ENCODE measurements around the gene CLIP1.
"Not testable (repeated sequence)": the region's sequence is repeated elsewhere in the genome, so short reads cannot be mapped to it uniquely, and the experiment has no call there.

The CLIP1 gene

GRCh38 chr12:122308811-122309210, 113.7 kb downstream of the CLIP1 start:
- no peak for DNase-seq

- DNase-seq: no peak
These were observed 116.1 kb downstream of the CLIP1 start for GRCh38 chr12:122306407-122306806.

GRCh38 chr12:122304924-122305323, 117.5 kb downstream of the CLIP1 start:
- DNase-seq: no peak

DNA sequence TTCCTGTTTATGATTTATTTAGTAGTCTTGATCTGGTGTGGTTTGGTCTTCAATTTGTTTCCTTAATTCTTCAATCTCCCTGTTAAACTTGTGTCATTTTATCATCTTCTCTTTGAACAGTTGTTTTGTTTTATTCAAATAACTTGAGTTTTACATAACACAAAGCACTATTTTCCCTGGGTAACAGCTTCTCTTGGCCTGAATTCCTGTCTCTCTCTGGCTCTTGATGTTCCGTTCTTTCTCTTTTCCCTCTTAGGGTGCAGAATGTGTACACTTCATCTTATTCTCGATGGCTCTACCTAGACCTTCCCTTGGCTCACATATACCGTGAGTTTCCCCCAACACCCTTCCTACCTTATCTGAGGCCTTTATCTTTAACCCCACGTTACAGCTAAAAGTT, 119.4 kb downstream of the CLIP1 start:
- no peak for DNase-seq

DNA sequence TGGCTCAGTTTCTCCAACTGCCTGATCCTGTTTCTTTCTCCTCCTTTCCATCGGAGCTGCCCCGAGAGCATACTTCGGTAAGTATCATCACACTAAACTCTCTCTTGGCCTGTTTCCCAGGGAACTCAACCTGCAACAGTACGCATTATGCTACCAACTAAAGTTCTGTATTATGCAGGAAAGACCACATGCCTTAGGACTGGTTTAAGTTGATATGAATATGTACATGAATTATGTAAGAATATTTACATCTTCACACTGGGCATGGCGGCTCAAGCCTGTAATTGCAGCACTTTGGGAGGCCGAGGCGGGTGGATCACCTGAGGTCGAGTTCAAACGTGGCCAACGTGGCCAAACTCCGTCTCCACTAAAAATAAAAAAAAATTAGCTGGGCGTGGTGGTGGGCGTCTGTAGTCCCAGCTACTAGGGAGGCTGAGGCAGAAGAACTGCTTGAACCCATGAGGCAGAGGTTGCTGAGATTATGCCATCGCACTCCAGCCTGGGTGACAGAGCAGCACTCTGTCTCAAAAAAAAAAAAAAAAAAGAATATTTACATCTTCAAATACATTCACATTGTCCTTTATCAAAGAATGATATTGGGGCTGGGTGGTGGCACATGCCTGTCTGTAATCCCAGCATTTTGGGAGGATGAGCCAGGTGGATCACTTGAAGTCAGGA, 124.3 kb downstream of the CLIP1 start:
- no peak for DNase-seq

- DNase-seq: no peak
These were observed 125.0 kb downstream of the CLIP1 start for GRCh38 chr12:122297494-122297893.

DNA sequence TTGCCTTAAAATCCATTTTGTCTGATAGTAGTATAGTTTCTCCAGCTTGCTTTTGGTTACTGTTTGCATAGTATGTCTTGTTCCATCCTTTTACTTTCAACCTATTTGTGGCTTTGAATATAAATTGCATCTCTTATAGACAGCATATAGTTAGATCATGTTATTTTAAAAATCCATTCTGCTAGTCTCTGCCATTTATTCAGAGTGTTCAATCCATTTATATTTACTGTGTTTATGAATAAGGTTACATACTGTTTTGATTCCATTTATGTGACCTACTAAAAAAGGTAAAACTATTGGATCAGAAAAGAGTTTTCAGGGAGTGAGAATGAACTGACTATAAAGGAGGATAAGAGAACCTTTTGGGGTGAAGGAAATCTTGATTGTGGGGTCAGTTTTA, 126.6 kb downstream of the CLIP1 start:
- DNase-seq: no peak

GRCh38 chr12:122293081-122293480, 129.4 kb downstream of the CLIP1 start:
- no peak for DNase-seq

- no peak for DNase-seq
These were observed 131.0 kb downstream of the CLIP1 start for GRCh38 chr12:122291431-122291830.

DNA sequence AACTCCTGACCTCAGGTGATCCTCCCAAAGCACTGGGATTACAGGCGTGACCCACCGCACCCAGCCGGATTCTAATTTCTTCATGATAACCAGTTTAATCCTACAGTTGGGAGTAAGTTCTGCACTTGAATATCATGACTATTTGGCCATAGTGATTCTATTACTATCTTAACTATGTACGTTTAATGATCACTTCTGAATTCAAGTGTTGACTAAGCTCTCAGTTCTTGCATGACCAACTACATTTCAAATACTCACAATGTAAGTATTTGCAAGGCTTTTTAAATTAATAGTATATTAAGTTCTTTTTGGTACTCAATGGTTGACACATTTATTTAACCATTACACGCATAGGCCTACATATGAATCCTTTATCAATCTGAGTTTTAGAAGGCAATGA, 138.8 kb downstream of the CLIP1 start:
- no peak for DNase-seq

- DNase-seq: no peak
These were observed 140.4 kb downstream of the CLIP1 start for GRCh38 chr12:122282061-122282460.

GRCh38 chr12:122276242-122276641, 146.2 kb downstream of the CLIP1 start:
- no peak for DNase-seq

GRCh38 chr12:122275459-122275858, 147.0 kb downstream of the CLIP1 start:
- DNase-seq: no peak

DNA sequence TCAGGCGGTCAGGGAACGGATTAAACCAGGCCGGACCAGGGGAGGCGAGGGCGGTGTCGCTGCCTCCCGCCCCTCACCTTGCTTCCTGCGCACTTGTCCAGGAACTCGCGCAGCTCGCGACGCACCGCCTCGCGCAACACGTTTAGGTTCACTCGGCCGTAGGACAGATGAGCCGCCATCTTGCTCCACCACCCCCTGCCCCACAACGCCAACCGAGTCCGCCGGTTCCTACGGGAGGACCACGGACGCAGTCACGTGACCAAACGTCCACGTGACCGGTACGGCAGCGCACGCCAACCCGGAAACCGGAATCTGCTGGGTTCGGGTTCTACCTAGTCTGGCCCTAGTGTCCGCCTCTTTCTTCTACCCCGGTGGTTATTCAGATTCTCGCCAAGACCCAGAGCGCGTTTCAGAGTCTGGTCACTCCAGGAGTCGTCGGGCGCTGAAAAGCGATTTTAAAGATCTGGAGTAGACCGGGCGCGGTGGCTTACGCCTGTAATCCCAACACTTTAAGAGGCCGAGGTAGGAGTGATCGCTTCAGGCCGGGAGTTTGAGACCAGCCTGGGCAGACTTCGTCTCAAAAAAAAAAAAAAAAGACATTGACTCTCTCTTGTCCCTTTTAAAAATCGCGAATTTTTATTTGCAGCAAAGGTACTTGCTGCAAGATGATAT, 156.1 kb downstream of the CLIP1 start, which contains the start of gene VPS33A:
Gene VPS33A (minus strand): TSS at position 265 of the 672 bp plus-strand sequence. CDS start 86 bp downstream, at position 179.
- peak; percentile 88 for DNase-seq

- no peak for DNase-seq
These were observed 156.6 kb downstream of the CLIP1 start for GRCh38 chr12:122265886-122266229.

DNA sequence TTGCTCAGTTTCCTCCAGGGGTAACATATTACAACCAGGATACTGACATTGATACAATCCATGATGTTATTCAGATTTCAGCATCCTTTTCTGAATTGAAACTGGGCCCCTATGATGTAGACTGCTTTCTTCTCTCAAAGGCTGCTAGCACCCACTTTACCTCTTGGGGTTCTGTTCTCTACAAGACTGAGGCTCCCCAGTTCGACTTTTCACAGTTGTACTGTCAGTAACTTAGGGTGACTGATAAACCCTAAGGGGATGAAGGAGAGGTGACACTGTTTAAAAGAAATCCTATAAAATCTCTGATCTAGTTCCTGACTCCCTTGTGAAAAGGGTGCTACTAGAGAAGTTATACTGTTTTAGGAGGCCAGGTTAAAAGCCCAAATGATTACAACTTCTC, 157.0 kb downstream of the CLIP1 start:
- DNase-seq: no peak

GRCh38 chr12:122260735-122261134, 161.7 kb downstream of the CLIP1 start:
- DNase-seq: not testable (repeated sequence)

DNA sequence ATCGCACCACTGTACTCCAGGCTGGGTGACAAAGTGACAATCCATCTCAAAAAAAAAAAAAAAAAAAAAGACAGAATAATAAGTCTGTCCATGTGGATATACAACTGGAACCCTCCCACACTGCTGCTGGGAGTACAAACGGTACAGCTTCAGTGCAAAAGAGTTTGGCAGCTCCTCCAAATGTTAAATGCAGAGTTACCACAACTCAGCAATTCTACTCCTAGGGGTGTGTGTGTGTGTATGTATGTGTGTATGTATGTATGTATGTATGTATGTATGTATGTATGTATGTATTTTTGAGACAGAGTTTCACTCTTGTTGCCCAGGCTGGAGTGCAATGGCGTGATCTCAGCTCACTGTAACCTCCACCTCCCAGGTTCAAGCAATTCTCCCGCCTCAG, 163.5 kb downstream of the CLIP1 start:
- not testable (repeated sequence) for DNase-seq

GRCh38 chr12:122258462-122258861, 164.0 kb downstream of the CLIP1 start:
- not testable (repeated sequence) for DNase-seq

GRCh38 chr12:122250536-122250935, 171.9 kb downstream of the CLIP1 start:
- no peak for DNase-seq

GRCh38 chr12:122250047-122250446, 172.4 kb downstream of the CLIP1 start:
- no peak for DNase-seq

GRCh38 chr12:122245553-122245952, 176.9 kb downstream of the CLIP1 start:
- DNase-seq: no peak

- DNase-seq: no peak
These were observed 177.7 kb downstream of the CLIP1 start for GRCh38 chr12:122244565-122245371.

- DNase-seq: no peak
These were observed 178.5 kb downstream of the CLIP1 start for GRCh38 chr12:122243965-122244364.

Data from NCI-H748 treated with DMSO at 0.1 percent for 48 hours (cell line).